Measurements from ENCODE around the gene KCNC2. TPM values are rescaled to one million over a fixed set of nuclear protein-coding genes. Genes with fewer than 3 reads are reported as not detected.
"Not testable (repeated sequence)": the region's sequence is repeated elsewhere in the genome, so short reads cannot be mapped to it uniquely, and the experiment has no call there.

The KCNC2 gene
- total RNA-seq, 1 donor from 2014 or later = not detected

DNA sequence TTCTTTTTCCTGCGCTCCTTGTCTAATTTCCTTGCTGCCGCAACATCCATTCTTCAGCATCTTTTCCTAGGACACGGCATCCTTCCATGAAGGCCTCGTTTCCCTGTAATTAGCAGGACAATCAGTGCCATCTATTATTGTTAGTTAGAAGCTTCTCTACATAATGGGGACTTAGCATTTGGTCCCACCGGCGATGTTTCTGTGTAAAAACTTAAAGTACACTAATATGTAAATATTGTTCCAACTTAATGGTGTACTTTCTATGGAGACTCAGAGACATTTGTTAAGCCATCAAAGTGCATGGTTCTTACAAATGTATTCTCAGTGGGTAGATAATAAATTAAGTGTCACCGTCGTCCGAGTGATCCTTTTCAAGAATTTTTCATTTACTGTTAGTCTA is 17.4 kb downstream of the KCNC2 start:
- no peak overlapping the region for H3K4me3 Mint-ChIP-seq
- intact Hi-C loops (cut with micrococcal nuclease) = no loop called here
- H3K27me3 Mint-ChIP-seq = no peaks in the 10 kb centered on the region
- H3K27ac Mint-ChIP-seq = no peak overlapping the region
- no peaks in the 10 kb centered on the region for H3K4me1 Mint-ChIP-seq
- H3K9me3 Mint-ChIP-seq = no peaks in the 10 kb centered on the region
- no peaks in the 10 kb centered on the region for H3K36me3 Mint-ChIP-seq (ENCODE audit: low read depth)
- DNase-seq = no peak

- H3K4me3 Mint-ChIP-seq = no peak overlapping the region
- intact Hi-C loops (cut with micrococcal nuclease) = no loop called here
- no peaks in the 10 kb centered on the region for H3K36me3 Mint-ChIP-seq (ENCODE audit: low read depth)
These were observed 18.8 kb downstream of the KCNC2 start for GRCh38 chr12:75190846-75191245.

DNA sequence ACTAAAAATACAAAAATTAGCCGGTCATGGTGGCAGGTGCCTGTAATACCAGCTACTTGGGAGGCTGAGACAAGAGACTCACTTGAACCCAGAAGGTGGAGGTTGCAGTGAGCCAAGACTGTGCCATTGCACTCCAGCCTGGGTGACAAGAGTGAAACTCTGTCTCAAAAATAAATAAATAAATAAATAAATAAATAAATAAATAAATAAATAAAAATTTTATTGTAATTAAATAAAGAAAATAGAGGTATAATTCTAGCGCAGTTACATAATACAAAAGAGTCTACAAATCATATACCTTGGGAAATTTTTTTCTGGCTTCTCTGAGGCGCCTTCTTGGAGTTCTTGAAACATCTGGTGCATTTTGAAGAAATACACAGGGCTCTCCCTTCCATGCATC is 23.8 kb downstream of the KCNC2 start:
- H3K27ac Mint-ChIP-seq; intact Hi-C loops (cut with micrococcal nuclease); H3K36me3 Mint-ChIP-seq (ENCODE audit: low read depth); H3K9me3 Mint-ChIP-seq; DNase-seq; H3K4me3 Mint-ChIP-seq; H3K27me3 Mint-ChIP-seq; H3K4me1 Mint-ChIP-seq: not testable (repeated sequence)

More at GRCh38 chr12:75190846-75191245, 18.8 kb downstream of the KCNC2 start:
- Mint-ChIP-seq H3K4me1 (no peaks in the 10 kb centered on the region), H3K9me3 (no peaks in the 10 kb centered on the region), H3K27me3 (no peaks in the 10 kb centered on the region), H3K27ac (no peak overlapping the region)
- no peak for DNase-seq

DNA sequence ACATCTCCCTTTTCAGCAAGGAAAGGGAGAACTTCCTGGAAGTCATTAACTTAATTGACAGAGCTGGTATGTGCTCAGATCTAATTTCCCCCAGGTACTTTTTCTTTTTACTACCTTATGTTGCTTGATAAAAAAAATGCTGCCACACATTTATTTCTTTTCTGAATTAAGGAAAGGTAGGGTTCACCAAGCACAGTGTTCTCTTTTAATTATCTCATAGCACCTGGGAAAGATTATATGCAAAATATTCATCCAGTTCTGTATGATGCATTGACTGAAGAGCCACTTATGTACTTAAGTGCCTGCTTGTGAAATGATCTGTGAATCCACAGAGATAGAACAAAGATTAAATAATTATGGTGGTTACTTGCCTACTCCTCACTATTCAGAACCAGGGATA is 25.1 kb downstream of the KCNC2 start:
- H3K27ac Mint-ChIP-seq = no peak overlapping the region
- H3K9me3 Mint-ChIP-seq = no peaks in the 10 kb centered on the region
- intact Hi-C loops (cut with micrococcal nuclease) = no loop called here
- no peak overlapping the region for H3K4me3 Mint-ChIP-seq
- DNase-seq = no peak
- no peaks in the 10 kb centered on the region for H3K27me3 Mint-ChIP-seq
- H3K4me1 Mint-ChIP-seq = no peaks in the 10 kb centered on the region
- no peaks in the 10 kb centered on the region for H3K36me3 Mint-ChIP-seq (ENCODE audit: low read depth)

DNA sequence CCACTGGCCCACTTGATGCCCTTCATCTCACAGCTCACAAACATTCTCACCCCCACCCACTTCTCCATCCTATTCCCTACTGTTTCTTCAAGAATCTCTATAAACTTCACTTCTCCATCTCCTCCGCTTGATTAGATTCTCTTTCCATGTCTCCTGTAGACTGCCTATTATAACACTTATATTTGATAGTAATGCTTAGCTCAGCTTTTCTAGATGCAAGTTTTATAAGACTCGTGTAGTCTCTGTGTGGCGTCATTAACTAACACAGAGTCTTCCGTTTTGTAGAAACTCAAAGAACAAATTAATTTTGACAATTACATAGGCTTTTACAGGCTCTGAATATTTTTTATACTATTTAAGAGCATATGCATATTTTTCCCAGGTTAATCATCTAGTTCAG is 25.7 kb downstream of the KCNC2 start:
- intact Hi-C loops (cut with micrococcal nuclease) = no loop called here
- DNase-seq = no peak
- Mint-ChIP-seq H3K4me3 (no peak overlapping the region), H3K27ac (no peak overlapping the region), H3K9me3 (no peaks in the 10 kb centered on the region), H3K27me3 (no peaks in the 10 kb centered on the region), H3K4me1 (no peaks in the 10 kb centered on the region), H3K36me3 (ENCODE audit: low read depth) (no peaks in the 10 kb centered on the region)

- H3K4me1 Mint-ChIP-seq = no peaks in the 10 kb centered on the region
- H3K36me3 Mint-ChIP-seq (ENCODE audit: low read depth) = no peaks in the 10 kb centered on the region
- H3K4me3 Mint-ChIP-seq = no peak overlapping the region
- H3K9me3 Mint-ChIP-seq = no peaks in the 10 kb centered on the region
- intact Hi-C loops (cut with micrococcal nuclease) = no loop called here
- DNase-seq = no peak
- no peaks in the 10 kb centered on the region for H3K27me3 Mint-ChIP-seq
- no peak overlapping the region for H3K27ac Mint-ChIP-seq
These were observed 31.6 kb downstream of the KCNC2 start for GRCh38 chr12:75177997-75178396.

GRCh38 chr12:75172611-75173010 is 37.0 kb downstream of the KCNC2 start:
- Mint-ChIP-seq H3K4me1 (no peaks in the 10 kb centered on the region), H3K9me3 (no peaks in the 10 kb centered on the region), H3K4me3 (no peak overlapping the region), H3K36me3 (ENCODE audit: low read depth) (no peaks in the 10 kb centered on the region), H3K27me3 (no peaks in the 10 kb centered on the region), H3K27ac (no peak overlapping the region)
- DNase-seq = no peak
- intact Hi-C loops (cut with micrococcal nuclease) = no loop called here

DNA sequence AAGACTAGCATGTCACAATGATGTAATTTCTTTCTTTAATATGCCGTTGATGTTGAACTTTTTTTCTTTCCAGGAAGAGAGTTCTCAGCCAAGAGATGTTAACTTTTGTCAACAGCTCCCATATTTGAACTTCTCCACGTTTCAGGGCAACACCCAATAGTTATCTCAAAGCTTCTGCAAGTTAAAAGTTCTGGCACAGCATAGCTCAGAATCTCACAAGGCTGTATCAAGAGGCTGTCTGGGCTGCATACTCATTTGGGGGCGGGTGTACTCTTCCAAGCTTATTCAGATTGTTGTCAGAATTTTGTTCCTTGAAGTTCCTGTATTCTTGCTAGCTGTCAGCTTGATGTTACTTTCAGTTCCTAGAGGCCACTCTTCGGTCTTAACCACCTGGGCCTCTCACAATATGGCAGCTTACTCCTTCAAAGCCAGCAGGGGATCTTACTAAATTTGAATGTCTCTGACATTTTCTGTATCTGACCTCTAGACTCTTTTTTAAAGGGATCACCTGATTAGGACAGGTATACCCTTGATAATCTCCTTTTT is 38.9 kb downstream of the KCNC2 start:
- Mint-ChIP-seq H3K9me3 (no peaks in the 10 kb centered on the region), H3K27ac (no peak overlapping the region), H3K27me3 (no peaks in the 10 kb centered on the region), H3K36me3 (ENCODE audit: low read depth) (no peaks in the 10 kb centered on the region), H3K4me3 (no peak overlapping the region), H3K4me1 (no peaks in the 10 kb centered on the region)
- DNase-seq = no peak
- intact Hi-C loops (cut with micrococcal nuclease) = no loop called here

DNA sequence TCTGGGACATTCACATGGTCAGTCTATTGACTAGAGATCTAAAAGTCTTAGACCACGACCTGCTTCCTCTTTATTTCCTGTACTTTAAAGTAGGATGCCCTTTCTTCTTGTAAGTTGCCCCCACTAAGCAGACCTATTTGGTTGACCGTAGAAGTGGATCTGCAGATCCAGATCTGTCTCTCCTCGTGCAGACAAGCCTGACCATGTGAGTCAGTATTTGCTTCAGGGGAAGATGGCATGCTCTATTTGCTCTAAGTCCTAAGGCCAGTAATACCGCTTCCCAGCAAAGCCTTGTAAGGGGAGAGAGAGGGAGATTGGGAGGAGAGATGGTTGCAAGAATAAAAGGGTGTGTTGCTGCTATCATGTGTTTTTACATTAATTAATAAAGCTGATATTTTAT is 46.8 kb downstream of the KCNC2 start:
- no peak for DNase-seq
- Mint-ChIP-seq H3K9me3 (no peaks in the 10 kb centered on the region), H3K27ac (no peak overlapping the region), H3K4me1 (no peaks in the 10 kb centered on the region), H3K27me3 (no peaks in the 10 kb centered on the region), H3K36me3 (ENCODE audit: low read depth) (no peaks in the 10 kb centered on the region), H3K4me3 (no peak overlapping the region)
- intact Hi-C loops (cut with micrococcal nuclease) = no loop called here

DNA sequence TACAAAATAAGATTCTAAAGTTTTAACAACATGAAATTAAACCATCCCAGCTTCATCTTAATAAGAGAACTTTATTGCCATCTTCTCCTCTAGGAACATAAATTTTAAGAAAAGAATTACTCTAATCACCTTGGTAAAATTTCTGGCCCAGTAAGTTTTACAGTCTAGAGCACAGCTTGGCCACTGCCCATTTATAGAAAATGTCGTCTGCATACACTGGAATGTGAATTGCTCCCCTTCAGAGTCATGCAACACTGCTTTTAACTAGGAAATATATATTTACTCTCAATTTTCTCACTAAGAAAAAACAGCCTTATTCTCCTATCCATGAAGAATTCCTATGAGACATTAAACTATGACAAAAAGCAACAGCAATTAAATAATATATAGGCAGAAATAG is 48.2 kb downstream of the KCNC2 start:
- Mint-ChIP-seq H3K27me3 (no peaks in the 10 kb centered on the region), H3K36me3 (ENCODE audit: low read depth) (no peaks in the 10 kb centered on the region), H3K4me3 (no peak overlapping the region), H3K9me3 (no peaks in the 10 kb centered on the region), H3K27ac (no peak overlapping the region), H3K4me1 (no peaks in the 10 kb centered on the region)
- intact Hi-C loops (cut with micrococcal nuclease) = no loop called here
- no peak for DNase-seq

DNA sequence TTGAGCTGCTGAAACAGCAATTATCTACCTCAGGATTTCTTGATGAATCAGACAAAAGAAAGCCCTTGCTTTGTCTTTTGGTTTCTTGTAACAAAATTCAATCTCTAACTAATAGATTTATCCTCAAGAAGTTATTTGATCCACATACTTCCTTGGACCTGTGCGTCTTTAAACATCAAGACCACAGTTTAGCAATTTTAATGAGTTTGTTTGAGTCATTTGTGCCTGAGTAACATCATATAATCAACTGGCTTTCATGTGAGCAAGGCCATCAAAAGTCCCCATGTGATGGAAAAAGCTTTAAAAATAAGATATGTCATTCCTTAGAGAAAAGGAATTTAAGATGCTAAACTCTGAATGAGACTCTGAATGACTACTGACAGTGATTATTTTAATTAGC is 52.3 kb downstream of the KCNC2 start:
- Mint-ChIP-seq H3K4me1 (no peaks in the 10 kb centered on the region), H3K27ac (no peak overlapping the region), H3K36me3 (ENCODE audit: low read depth) (no peaks in the 10 kb centered on the region), H3K27me3 (no peaks in the 10 kb centered on the region), H3K4me3 (no peak overlapping the region), H3K9me3 (no peaks in the 10 kb centered on the region)
- intact Hi-C loops (cut with micrococcal nuclease) = no loop called here
- no peak for DNase-seq

DNA sequence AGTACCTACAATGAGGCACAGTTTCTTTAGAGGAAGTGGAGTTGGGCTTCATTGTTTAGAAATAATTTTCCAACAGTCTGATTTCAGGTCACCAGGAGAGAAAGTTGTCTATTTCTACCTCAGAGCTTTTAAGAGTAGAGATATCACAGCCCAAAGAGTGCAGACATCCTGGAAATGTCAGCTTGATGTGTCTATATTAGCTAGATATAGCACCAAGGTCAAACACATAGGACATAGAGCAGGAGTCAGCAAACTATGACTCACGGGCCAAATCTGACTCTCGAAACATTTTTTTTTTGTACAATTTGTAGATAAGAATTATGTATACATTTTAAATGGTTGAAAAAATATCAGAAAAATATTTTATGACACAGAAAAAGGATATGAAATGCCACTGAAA is 53.7 kb downstream of the KCNC2 start:
- Mint-ChIP-seq H3K4me3 (no peak overlapping the region), H3K27me3 (no peaks in the 10 kb centered on the region), H3K4me1 (no peaks in the 10 kb centered on the region), H3K36me3 (ENCODE audit: low read depth) (no peaks in the 10 kb centered on the region), H3K27ac (no peak overlapping the region), H3K9me3 (no peaks in the 10 kb centered on the region)
- intact Hi-C loops (cut with micrococcal nuclease) = no loop called here
- DNase-seq = no peak

DNA sequence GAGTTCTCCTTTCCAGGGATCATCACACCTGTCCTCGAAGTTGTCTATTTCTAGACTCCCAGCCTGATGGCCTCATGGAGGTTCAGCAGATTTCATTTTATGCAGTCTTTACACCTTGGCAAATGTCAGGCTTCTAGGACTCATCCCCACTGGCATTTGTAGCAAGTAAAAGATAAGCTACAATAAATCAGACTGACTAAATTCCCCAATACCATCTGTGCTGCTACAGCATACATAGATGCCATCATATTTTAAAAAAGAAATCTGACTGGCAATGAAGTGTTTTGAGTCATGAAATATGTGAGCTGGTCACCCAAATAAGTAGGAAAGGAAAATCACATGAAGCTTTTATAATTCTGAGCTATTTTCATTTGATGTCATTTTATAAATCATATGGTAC is 55.3 kb downstream of the KCNC2 start:
- Mint-ChIP-seq H3K4me1 (no peaks in the 10 kb centered on the region), H3K9me3 (no peaks in the 10 kb centered on the region), H3K4me3 (no peak overlapping the region), H3K27ac (no peak overlapping the region), H3K27me3 (no peaks in the 10 kb centered on the region), H3K36me3 (ENCODE audit: low read depth) (no peaks in the 10 kb centered on the region)
- no peak for DNase-seq
- intact Hi-C loops (cut with micrococcal nuclease) = no loop called here

DNA sequence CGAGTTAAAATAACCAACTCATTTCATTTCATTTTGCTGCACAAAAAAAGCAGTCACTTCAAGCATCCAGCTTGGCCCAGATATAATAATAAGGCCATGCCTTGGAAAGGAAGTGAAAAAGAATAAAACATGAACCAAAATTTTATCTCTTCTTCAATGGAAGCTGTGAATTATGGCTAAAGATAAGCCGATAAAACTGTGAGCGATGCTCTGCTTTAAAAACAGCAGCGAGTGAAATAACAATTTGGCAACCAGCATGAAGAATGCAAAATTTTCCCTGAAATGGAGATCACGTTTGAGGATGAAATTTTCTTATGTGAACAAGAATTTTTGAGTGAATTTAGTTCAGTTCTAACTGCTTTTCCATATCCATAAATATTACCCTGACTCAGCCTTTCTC is 70.4 kb downstream of the KCNC2 start:
- H3K9me3 Mint-ChIP-seq = no peaks in the 10 kb centered on the region
- H3K27me3 Mint-ChIP-seq = no peaks in the 10 kb centered on the region
- H3K4me1 Mint-ChIP-seq = no peaks in the 10 kb centered on the region
- no peaks in the 10 kb centered on the region for H3K36me3 Mint-ChIP-seq (ENCODE audit: low read depth)
- no peak overlapping the region for H3K27ac Mint-ChIP-seq
- intact Hi-C loops (cut with micrococcal nuclease) = no loop called here
- no peak for DNase-seq
- no peak overlapping the region for H3K4me3 Mint-ChIP-seq

DNA sequence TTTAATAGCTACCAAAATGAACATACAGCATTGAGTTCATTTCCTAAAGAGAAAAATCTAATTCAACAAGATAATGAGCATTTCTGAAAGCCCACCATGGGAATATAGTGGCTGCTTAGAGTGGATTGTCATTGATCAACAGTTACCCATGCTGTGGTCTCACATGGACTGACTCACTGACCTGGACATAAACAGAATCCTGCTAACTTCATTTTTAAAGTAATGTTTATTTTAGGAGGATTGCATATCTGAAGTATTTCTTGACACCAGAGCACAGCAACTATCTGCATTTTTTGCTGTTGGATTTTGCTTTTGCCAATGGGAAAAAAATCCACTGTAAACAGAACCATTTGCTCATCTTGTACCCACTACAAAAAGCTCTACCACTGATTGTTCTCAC is 71.7 kb downstream of the KCNC2 start:
- no peaks in the 10 kb centered on the region for H3K9me3 Mint-ChIP-seq
- no peaks in the 10 kb centered on the region for H3K36me3 Mint-ChIP-seq (ENCODE audit: low read depth)
- no peak overlapping the region for H3K4me3 Mint-ChIP-seq
- DNase-seq = no peak
- intact Hi-C loops (cut with micrococcal nuclease) = no loop called here
- H3K27me3 Mint-ChIP-seq = no peaks in the 10 kb centered on the region
- H3K27ac Mint-ChIP-seq = no peak overlapping the region
- no peaks in the 10 kb centered on the region for H3K4me1 Mint-ChIP-seq

All from activated CD4-positive, alpha-beta T cell treated with anti-CD3 and anti-CD28 coated beads, Interleukin-2, amount 10 ng/mL, durations not matched to agents 24 days and 14 days (primary cell).